ENCODE data around the gene NPL.

DNA sequence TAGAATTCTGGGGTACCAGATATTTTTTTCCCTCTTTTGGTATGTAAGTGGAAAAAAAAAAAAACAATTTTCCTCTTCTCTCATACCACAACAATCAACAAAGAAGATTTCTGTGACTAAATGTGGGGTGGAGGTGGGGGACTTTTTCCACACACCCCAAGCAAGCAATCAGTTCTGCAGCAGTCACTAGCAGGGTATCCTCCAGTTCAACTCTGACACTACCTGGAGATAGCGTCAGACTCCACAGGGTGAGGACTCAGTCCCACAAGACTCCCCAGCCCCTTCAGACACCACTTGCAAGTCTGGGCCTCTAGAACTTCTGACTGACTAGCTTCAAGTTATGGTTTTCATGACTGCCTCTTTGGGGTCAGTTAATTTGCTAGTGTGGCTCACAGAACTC lies 55.8 kb downstream of the NPL start:
- no peak for TF ChIP-seq EZH2 (IDR thresholded peaks at IDR 0.05; ENCODE audit: borderline replicate concordance, insufficient read depth, low read length, poor library complexity, severe bottlenecking)
- TF ChIP-seq, protein P1, sequence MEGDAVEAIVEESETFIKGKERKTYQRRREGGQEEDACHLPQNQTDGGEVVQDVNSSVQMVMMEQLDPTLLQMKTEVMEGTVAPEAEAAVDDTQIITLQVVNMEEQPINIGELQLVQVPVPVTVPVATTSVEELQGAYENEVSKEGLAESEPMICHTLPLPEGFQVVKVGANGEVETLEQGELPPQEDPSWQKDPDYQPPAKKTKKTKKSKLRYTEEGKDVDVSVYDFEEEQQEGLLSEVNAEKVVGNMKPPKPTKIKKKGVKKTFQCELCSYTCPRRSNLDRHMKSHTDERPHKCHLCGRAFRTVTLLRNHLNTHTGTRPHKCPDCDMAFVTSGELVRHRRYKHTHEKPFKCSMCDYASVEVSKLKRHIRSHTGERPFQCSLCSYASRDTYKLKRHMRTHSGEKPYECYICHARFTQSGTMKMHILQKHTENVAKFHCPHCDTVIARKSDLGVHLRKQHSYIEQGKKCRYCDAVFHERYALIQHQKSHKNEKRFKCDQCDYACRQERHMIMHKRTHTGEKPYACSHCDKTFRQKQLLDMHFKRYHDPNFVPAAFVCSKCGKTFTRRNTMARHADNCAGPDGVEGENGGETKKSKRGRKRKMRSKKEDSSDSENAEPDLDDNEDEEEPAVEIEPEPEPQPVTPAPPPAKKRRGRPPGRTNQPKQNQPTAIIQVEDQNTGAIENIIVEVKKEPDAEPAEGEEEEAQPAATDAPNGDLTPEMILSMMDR (IDR thresholded peaks at IDR 0.05; ENCODE audit: poor library complexity, severe bottlenecking) = no peak
- no peak for TF ChIP-seq POLR2AphosphoS5 (IDR thresholded peaks at IDR 0.05)
- TF ChIP-seq EP300 (conservative IDR thresholded peaks at IDR 0.05; ENCODE audit: poor library complexity, severe bottlenecking) = no peak
- TF ChIP-seq TAF1 (IDR thresholded peaks at IDR 0.05; ENCODE audit: low read depth) = no peak
- no peak for TF ChIP-seq MXI1 (conservative IDR thresholded peaks at IDR 0.05; ENCODE audit: poor library complexity, severe bottlenecking)
- no peak for TF ChIP-seq RAD21 (conservative IDR thresholded peaks at IDR 0.05)
- no peak for TF ChIP-seq SMC3 (conservative IDR thresholded peaks at IDR 0.05; ENCODE audit: poor library complexity)
- TF ChIP-seq, protein P2, sequence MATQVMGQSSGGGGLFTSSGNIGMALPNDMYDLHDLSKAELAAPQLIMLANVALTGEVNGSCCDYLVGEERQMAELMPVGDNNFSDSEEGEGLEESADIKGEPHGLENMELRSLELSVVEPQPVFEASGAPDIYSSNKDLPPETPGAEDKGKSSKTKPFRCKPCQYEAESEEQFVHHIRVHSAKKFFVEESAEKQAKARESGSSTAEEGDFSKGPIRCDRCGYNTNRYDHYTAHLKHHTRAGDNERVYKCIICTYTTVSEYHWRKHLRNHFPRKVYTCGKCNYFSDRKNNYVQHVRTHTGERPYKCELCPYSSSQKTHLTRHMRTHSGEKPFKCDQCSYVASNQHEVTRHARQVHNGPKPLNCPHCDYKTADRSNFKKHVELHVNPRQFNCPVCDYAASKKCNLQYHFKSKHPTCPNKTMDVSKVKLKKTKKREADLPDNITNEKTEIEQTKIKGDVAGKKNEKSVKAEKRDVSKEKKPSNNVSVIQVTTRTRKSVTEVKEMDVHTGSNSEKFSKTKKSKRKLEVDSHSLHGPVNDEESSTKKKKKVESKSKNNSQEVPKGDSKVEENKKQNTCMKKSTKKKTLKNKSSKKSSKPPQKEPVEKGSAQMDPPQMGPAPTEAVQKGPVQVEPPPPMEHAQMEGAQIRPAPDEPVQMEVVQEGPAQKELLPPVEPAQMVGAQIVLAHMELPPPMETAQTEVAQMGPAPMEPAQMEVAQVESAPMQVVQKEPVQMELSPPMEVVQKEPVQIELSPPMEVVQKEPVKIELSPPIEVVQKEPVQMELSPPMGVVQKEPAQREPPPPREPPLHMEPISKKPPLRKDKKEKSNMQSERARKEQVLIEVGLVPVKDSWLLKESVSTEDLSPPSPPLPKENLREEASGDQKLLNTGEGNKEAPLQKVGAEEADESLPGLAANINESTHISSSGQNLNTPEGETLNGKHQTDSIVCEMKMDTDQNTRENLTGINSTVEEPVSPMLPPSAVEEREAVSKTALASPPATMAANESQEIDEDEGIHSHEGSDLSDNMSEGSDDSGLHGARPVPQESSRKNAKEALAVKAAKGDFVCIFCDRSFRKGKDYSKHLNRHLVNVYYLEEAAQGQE (IDR thresholded peaks at IDR 0.05; ENCODE audit: borderline replicate concordance) = no peak
